ENCODE results near the gene DKC1.
"Not testable (repeated sequence)": the region's sequence is repeated elsewhere in the genome, so short reads cannot be mapped to it uniquely, and the experiment has no call there.

The DKC1 gene

DNA sequence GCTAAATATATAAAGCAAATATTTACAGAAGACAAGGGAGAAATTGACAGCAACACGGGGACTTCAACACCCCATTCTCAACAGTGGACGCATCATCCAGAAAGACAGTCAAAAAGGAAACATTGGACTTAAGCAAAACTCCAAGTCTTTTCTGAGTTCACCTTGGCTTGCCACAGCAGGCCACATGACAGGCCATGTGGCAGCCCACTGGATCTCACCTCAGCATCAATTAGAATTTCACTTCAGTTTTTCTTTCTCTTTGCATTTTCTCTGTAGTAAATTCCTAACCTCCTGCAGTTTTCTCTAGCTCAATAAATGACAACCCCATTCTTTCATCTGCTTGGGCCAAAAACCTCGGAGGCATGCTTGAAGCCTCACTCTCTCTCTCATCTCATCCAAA, 59.4 kb downstream of the DKC1 start:
- DNase-seq: no peak

DNA sequence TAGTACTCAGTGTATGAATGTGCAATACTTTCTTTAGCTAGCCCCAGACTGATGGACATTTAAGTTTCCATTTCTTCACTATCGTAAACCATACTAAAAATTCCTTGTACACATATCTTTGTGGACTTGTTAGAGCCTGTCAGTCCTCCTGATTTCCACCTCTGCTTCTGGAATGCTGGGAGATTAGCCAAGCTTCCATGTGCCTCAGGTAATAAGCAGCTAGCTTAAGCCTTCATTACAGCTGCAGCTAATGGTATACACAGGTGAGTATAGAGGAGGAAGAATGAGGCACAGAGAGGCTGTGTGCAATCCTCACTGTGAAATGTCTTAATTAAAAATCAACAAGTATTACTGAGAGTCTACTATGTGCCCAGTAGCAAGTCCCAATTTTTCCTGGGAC, 62.0 kb downstream of the DKC1 start:
- no peak for DNase-seq

DNA sequence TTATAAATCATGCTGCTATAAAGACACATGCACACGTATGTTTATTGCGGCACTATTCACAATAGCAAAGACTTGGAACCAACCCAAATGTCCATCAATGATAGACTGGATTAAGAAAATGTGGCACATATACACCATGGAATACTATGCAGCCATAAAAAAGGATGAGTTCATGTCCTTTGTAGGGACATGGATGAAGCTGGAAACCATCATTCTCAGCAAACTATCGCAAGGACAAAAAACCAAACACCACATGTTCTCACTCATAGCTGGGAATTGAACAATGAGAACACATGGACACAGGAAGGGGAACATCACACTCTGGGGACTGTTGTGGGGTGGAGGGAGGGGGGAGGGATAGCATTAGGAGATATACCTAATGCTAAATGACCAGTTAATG, 62.9 kb downstream of the DKC1 start:
- not testable (repeated sequence) for DNase-seq
